Large intestine (tissue), 3 donors: ENCODE measurements around the gene OR56B1. TPM values are rescaled to one million over a fixed set of nuclear protein-coding genes. Genes with fewer than 3 reads are reported as not detected.

Source experiments
- DNase-seq, 2 donors: peaks; one replicate each; pipeline versions ENCODE4 v3.0.0 to v3.0.0-alpha.2; 2013
- H3K27ac ChIP-seq: one replicate; pipeline ENCODE4 v1.5.1; 2013; ENCODE audit warnings: low read length
- H3K27me3 ChIP-seq: 2 replicates; pipeline ENCODE4 v1.6.1; 2013; ENCODE audit warnings: low read length; ENCODE audit not compliant: control insufficient read depth, insufficient read depth
- H3K36me3 ChIP-seq: 2 replicates; pipeline ENCODE4 v1.6.1; 2013; ENCODE audit warnings: low read length; ENCODE audit not compliant: control insufficient read depth, insufficient read depth
- H3K4me1 ChIP-seq: one replicate; pipeline ENCODE4 v1.6.1; 2013; ENCODE audit warnings: low read length; ENCODE audit not compliant: control insufficient read depth, insufficient read depth
- H3K4me3 ChIP-seq: one replicate; pipeline ENCODE4 v1.5.1; 2013; ENCODE audit warnings: low read length
- H3K9me3 ChIP-seq: one replicate; pipeline ENCODE4 v1.6.1; 2013; ENCODE audit warnings: mild to moderate bottlenecking, low read depth, low read length, moderate library complexity; ENCODE audit not compliant: control insufficient read depth
- WGBS: methylation state at CpG from one replicate; pipeline ENCODE4 v1.1.5; 2013; ENCODE audit warnings: low lambda C conversion rate; ENCODE audit not compliant: insufficient coverage; 5-methylcytosine and 5-hydroxymethylcytosine counted together
- polyA plus RNA-seq: library from polyadenylated mRNA; unstranded; fragments of 120-200 nt; gene quantifications from one replicate; pipeline ENCODE4 v1.2.1, GENCODE V29; 2013

OR56B1 gene
- polyA plus RNA-seq, 1 donor: not detected

- DNase-seq: no peak
- WGBS: no CpG with 5 or more reads among the region's 1 CpG
Measured at GRCh38 chr11:5726351-5726750, 9.9 kb upstream of the OR56B1 start.

GRCh38 chr11:5727691-5728090 lies 8.6 kb upstream of the OR56B1 start:
- H3K9me3 ChIP-seq: no peaks in the 10 kb centered on the region
- no peak overlapping the region for H3K27ac ChIP-seq
- no peaks in the 10 kb centered on the region for H3K36me3 ChIP-seq
- no peak overlapping the region for H3K4me3 ChIP-seq
- WGBS: 100% methylated on average over 1 of the region's 1 CpG
- no peaks in the 10 kb centered on the region for H3K4me1 ChIP-seq
- H3K27me3 ChIP-seq: no peaks in the 10 kb centered on the region
- no peak for DNase-seq

More at GRCh38 chr11:5726351-5726750, 9.9 kb upstream of the OR56B1 start:
- Histone ChIP-seq H3K4me1 (no peaks in the 10 kb centered on the region), H3K27ac (no peak overlapping the region), H3K36me3 (no peaks in the 10 kb centered on the region), H3K4me3 (no peak overlapping the region), H3K27me3 (no peaks in the 10 kb centered on the region), H3K9me3 (no peaks in the 10 kb centered on the region)

- Histone ChIP-seq H3K27me3 (no peaks in the 10 kb centered on the region), H3K36me3 (no peaks in the 10 kb centered on the region), H3K9me3 (no peaks in the 10 kb centered on the region), H3K4me3 (no peak overlapping the region), H3K27ac (no peak overlapping the region), H3K4me1 (no peaks in the 10 kb centered on the region)
- no peak for DNase-seq
Measured at GRCh38 chr11:5737091-5737490, 843 bp downstream of the OR56B1 start.

GRCh38 chr11:5737670-5738392 lies 1.6 kb downstream of the OR56B1 start:
- Histone ChIP-seq H3K27me3 (no peaks in the 10 kb centered on the region), H3K27ac (no peak overlapping the region), H3K9me3 (no peaks in the 10 kb centered on the region), H3K4me3 (no peak overlapping the region), H3K36me3 (no peaks in the 10 kb centered on the region), H3K4me1 (no peaks in the 10 kb centered on the region)
- WGBS: 100% methylated on average over 1 of the region's 6 CpGs
- no peak for DNase-seq

GRCh38 chr11:5738431-5738830 lies 2.2 kb downstream of the OR56B1 start:
- no peak overlapping the region for H3K27ac ChIP-seq
- 50% methylated on average over 1 of the region's 1 CpG for WGBS
- H3K9me3 ChIP-seq: no peaks in the 10 kb centered on the region
- H3K27me3 ChIP-seq: no peaks in the 10 kb centered on the region
- H3K36me3 ChIP-seq: no peaks in the 10 kb centered on the region
- DNase-seq: no peak
- H3K4me3 ChIP-seq: no peak overlapping the region
- no peaks in the 10 kb centered on the region for H3K4me1 ChIP-seq

GRCh38 chr11:5746614-5747013 lies 10.4 kb downstream of the OR56B1 start:
- H3K27me3 ChIP-seq: no peaks in the 10 kb centered on the region
- H3K4me1 ChIP-seq: no peaks in the 10 kb centered on the region
- H3K27ac ChIP-seq: no peak overlapping the region
- WGBS: 100% methylated on average over 1 of the region's 3 CpGs
- no peak for DNase-seq
- H3K4me3 ChIP-seq: no peak overlapping the region
- no peaks in the 10 kb centered on the region for H3K36me3 ChIP-seq
- no peaks in the 10 kb centered on the region for H3K9me3 ChIP-seq

- H3K36me3 ChIP-seq: no peaks in the 10 kb centered on the region
- no peak for DNase-seq
- no peaks in the 10 kb centered on the region for H3K4me1 ChIP-seq
- H3K27ac ChIP-seq: no peak overlapping the region
- H3K9me3 ChIP-seq: no peaks in the 10 kb centered on the region
- no peak overlapping the region for H3K4me3 ChIP-seq
- no peaks in the 10 kb centered on the region for H3K27me3 ChIP-seq
- 100% methylated on average over 1 of the region's 3 CpGs for WGBS
Measured at GRCh38 chr11:5749836-5750235, 13.6 kb downstream of the OR56B1 start.

- WGBS: no CpG with 5 or more reads among the region's 1 CpG
- no peaks in the 10 kb centered on the region for H3K4me1 ChIP-seq
- H3K4me3 ChIP-seq: no peak within 1 kb of the TSS
- DNase-seq: no peak
- no peaks in the 10 kb centered on the region for H3K27me3 ChIP-seq
- H3K27ac ChIP-seq: no peak within 1 kb of the TSS
- no peaks in the 10 kb centered on the region for H3K36me3 ChIP-seq
- no peaks in the 10 kb centered on the region for H3K9me3 ChIP-seq
Measured at GRCh38 chr11:5753943-5754342, 17.7 kb downstream of the OR56B1 start, which contains the start of gene OR52N4. Gene OR52N4 (plus strand): TSS chr11:5754243. CDS start chr11:5754741, 498 bp downstream.

- Histone ChIP-seq H3K4me3 (no peak overlapping the region), H3K9me3 (no peaks in the 10 kb centered on the region), H3K36me3 (no peaks in the 10 kb centered on the region), H3K27ac (no peak overlapping the region), H3K4me1 (no peaks in the 10 kb centered on the region), H3K27me3 (no peaks in the 10 kb centered on the region)
- DNase-seq: no peak
- no CpG with 5 or more reads among the region's 1 CpG for WGBS
Measured at GRCh38 chr11:5767056-5767455, 30.8 kb downstream of the OR56B1 start.

- H3K27ac ChIP-seq: no peak within 1 kb of the TSS
- no CpG with 5 or more reads among the region's 4 CpGs for WGBS
- H3K27me3 ChIP-seq: no peaks in the 10 kb centered on the region
- H3K36me3 ChIP-seq: no peaks in the 10 kb centered on the region
- H3K4me3 ChIP-seq: no peak within 1 kb of the TSS
- H3K9me3 ChIP-seq: no peaks in the 10 kb centered on the region
- no peaks in the 10 kb centered on the region for H3K4me1 ChIP-seq
- no peak for DNase-seq
Measured at GRCh38 chr11:5783255-5783654, 47.0 kb downstream of the OR56B1 start, which contains the start of gene OR52N5. Gene OR52N5 (minus strand): TSS chr11:5783355. CDS start chr11:5778634, 4,721 bp downstream.
